Mesothelial cell of epicardium (in vitro differentiated cells): ENCODE data around the gene UTP25. TPM values are rescaled to one million over a fixed set of nuclear protein-coding genes. Genes with fewer than 3 reads are reported as not detected.

Experiments
- DNase-seq, 2 experiments: peaks; one replicate each; pipeline ENCODE4 v3.0.0; 2021; ENCODE audit warnings: low spot score in 2 of 2; ENCODE audit not compliant: unreplicated experiment in 2 of 2
- H3K27ac Mint-ChIP-seq: 2 replicates; pipeline ENCODE4 v1.8.0; 2021; ENCODE audit warnings: mixed read lengths
- H3K27me3 Mint-ChIP-seq: 2 replicates; pipeline ENCODE4 v1.8.0; 2021; ENCODE audit warnings: low read depth, mixed read lengths
- H3K36me3 Mint-ChIP-seq: 2 replicates; pipeline ENCODE4 v1.8.0; 2021; ENCODE audit warnings: mixed read lengths
- H3K4me1 Mint-ChIP-seq: 2 replicates; pipeline ENCODE4 v1.8.0; 2021; ENCODE audit warnings: mixed read lengths
- H3K4me3 Mint-ChIP-seq: 2 replicates; pipeline ENCODE4 v1.8.0; 2021; ENCODE audit warnings: mild to moderate bottlenecking, moderate library complexity, mixed read lengths
- H3K9me3 Mint-ChIP-seq: 2 replicates; pipeline ENCODE4 v1.8.0; 2021; ENCODE audit warnings: mixed read lengths
- total RNA-seq: library from RNA; stranded (reverse); gene quantifications from 3 replicates; pipeline ENCODE4 v1.2.1, GENCODE V29; 2021
- TF ChIP-seq, protein P1 (sequence below): fragments of 200-600 bp; sonication (generic); IDR thresholded peaks from one replicate; pipeline ENCODE4 v1.5.0; 2021; ENCODE audit warnings: antibody characterized with exemption; ENCODE audit not compliant: unreplicated experiment

Gene UTP25
- total RNA-seq, 1 donor from 2014 or later, result 9.7 TPM

DNA sequence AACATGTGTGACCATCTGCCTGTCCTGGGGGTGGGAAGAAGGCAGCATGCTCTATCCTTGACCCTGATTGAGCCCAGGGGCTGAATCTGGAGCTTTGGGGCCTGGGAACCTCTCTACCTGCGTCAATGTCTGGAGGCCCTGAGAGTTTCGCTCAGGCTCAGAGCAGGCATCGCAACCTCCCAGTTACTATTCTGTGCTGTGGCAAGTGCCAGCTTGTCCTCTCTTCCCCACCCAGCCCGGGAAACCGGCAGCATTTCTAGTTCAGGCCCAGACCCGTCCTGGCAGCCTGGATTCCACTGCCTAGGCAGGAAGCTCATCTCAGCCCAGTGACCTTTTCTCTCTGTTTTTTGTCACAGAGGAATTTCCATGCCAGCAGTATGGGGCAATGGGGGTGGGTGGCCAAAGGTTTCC lies 11.8 kb upstream of the UTP25 start:
- TF ChIP-seq, protein P1, sequence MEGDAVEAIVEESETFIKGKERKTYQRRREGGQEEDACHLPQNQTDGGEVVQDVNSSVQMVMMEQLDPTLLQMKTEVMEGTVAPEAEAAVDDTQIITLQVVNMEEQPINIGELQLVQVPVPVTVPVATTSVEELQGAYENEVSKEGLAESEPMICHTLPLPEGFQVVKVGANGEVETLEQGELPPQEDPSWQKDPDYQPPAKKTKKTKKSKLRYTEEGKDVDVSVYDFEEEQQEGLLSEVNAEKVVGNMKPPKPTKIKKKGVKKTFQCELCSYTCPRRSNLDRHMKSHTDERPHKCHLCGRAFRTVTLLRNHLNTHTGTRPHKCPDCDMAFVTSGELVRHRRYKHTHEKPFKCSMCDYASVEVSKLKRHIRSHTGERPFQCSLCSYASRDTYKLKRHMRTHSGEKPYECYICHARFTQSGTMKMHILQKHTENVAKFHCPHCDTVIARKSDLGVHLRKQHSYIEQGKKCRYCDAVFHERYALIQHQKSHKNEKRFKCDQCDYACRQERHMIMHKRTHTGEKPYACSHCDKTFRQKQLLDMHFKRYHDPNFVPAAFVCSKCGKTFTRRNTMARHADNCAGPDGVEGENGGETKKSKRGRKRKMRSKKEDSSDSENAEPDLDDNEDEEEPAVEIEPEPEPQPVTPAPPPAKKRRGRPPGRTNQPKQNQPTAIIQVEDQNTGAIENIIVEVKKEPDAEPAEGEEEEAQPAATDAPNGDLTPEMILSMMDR, result no peak
- no peaks in the 10 kb centered on the region for H3K27me3 Mint-ChIP-seq
- H3K9me3 Mint-ChIP-seq, result no peaks in the 10 kb centered on the region
- peak overlapping the region; percentile 98 for H3K27ac Mint-ChIP-seq
- DNase-seq, result peak in 1 of 2 experiments; percentile 50
- H3K36me3 Mint-ChIP-seq, result no peaks in the 10 kb centered on the region
- no peak overlapping the region for H3K4me3 Mint-ChIP-seq
- H3K4me1 Mint-ChIP-seq, result peaks cover 38% of the 10 kb centered on the region

DNA sequence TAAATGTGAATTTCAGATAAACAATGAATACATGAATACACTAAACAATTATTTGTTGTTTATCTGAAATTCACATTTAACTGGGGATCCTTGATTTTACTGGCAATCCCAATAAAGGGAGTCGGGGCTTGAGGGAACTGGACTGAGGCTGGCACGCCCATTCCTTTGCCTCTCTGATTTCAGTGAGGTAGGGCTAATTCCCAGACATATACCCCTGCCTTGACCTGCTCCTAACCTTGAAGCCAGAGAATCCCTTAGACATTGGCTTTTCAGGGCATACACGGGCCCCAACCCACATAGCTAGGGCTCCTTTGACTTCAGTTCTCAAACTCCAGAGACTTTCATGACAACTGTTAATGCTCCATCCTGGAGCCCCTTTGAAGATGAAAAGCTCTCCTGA lies 10.8 kb upstream of the UTP25 start:
- no peaks in the 10 kb centered on the region for H3K9me3 Mint-ChIP-seq
- TF ChIP-seq, protein P1, result no peak
- no peaks in the 10 kb centered on the region for H3K36me3 Mint-ChIP-seq

DNA sequence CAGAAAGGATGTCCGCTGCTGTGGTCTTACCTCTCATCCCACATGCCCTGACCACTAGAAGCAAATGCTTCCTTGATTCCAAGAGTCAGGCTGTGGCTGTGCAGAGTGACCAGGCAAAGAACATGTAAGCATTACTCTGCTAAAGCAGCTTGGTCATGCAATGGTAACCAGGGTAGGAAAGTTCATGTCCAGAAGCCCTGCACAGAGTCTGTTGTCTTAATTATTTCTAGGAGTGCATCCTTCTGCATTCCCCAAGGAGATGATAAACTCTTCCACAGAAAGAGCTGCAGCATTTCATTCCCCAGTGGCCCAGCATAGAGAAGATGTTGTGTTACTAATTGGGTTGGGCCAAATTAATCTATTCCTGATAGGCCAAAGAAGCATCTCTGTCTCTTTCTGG lies 10.1 kb upstream of the UTP25 start:
- no peak overlapping the region for H3K4me3 Mint-ChIP-seq

More for the DNA sequence above, 10.8 kb upstream of the UTP25 start:
- peak overlapping the region; percentile 98 for H3K27ac Mint-ChIP-seq
- H3K4me1 Mint-ChIP-seq, result peaks cover 38% of the 10 kb centered on the region
- DNase-seq, result no peak
- H3K27me3 Mint-ChIP-seq, result no peaks in the 10 kb centered on the region
- no peak overlapping the region for H3K4me3 Mint-ChIP-seq

DNA sequence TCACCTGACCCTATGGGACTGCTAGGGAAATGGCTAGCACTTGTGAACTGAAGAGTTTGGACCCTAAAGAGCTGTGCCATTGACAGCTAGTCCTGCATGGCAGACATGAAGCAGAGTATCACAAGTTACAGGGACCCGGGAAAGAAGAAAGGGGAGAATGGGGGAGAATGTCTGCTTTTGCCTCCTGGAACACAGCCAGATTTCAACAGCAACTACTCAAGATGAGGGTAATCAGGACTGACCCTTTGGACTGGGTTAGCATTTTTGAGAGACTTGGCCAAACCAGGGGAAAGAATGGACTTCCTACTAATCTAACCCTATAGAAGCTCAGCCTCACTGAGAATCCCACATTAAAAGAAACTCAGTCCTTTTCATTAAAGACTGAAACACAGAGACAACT lies 8.7 kb upstream of the UTP25 start:
- Mint-ChIP-seq H3K9me3 (no peaks in the 10 kb centered on the region), H3K27ac (no peak overlapping the region), H3K4me1 (peaks cover 48% of the 10 kb centered on the region), H3K4me3 (no peak overlapping the region), H3K27me3 (no peaks in the 10 kb centered on the region), H3K36me3 (no peaks in the 10 kb centered on the region)
- no peak for DNase-seq
- TF ChIP-seq, protein P1, result no peak

More for the DNA sequence above, 10.1 kb upstream of the UTP25 start:
- H3K27me3 Mint-ChIP-seq, result no peaks in the 10 kb centered on the region
- H3K27ac Mint-ChIP-seq, result peak overlapping the region; percentile 18
- peaks cover 39% of the 10 kb centered on the region for H3K4me1 Mint-ChIP-seq
- H3K9me3 Mint-ChIP-seq, result no peaks in the 10 kb centered on the region
- no peak for DNase-seq
- TF ChIP-seq, protein P1, result no peak
- no peaks in the 10 kb centered on the region for H3K36me3 Mint-ChIP-seq

DNA sequence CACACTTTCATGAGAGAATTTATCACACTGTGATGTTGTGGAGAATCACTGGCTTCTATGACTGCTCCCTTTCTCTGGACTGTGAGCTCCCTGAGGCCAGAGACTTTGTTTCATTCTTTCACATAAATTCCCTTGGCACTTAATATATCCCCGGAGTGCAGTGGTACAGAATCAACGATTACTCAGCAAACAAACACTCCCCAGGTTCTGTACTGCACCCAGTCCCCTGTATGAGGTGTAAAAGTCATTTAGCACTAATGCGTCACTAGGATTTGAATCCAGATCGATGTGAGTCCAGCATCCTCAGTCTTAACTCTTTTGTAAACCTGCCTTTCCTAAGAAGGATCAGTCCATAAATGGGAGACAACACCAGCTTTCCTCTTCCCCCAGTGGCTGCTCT lies 6.8 kb upstream of the UTP25 start:
- Mint-ChIP-seq H3K4me1 (peaks cover 39% of the 10 kb centered on the region), H3K4me3 (no peak overlapping the region), H3K36me3 (no peaks in the 10 kb centered on the region), H3K27ac (no peak overlapping the region), H3K27me3 (no peaks in the 10 kb centered on the region), H3K9me3 (no peaks in the 10 kb centered on the region)
- no peak for DNase-seq
- TF ChIP-seq, protein P1, result no peak

DNA sequence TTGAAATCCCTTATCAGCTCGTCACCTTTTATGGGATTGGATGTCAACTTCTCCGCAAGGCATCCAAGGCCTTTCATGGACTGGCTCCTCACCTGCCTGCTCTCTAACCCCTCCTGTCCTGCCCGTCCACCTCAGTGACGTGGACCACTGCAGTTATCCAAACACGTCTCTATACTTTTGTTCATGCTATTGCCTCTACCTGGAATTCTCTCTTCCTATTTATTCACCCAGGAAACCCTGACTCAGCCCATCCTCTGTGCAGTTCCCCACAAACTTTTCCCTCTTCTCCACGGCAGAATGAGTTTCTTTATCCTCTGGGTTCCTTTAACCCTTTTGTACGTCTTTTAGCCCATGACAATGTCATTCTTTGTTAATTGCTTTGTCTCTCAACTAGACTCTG lies 5.1 kb upstream of the UTP25 start:
- Mint-ChIP-seq H3K27ac (no peak overlapping the region), H3K9me3 (no peaks in the 10 kb centered on the region), H3K4me1 (peaks cover 35% of the 10 kb centered on the region), H3K27me3 (no peaks in the 10 kb centered on the region), H3K36me3 (no peaks in the 10 kb centered on the region), H3K4me3 (no peak overlapping the region)
- DNase-seq, result no peak
- TF ChIP-seq, protein P1, result no peak
